GM19099 (cell line): Measurements from ENCODE around the gene CD68.

Experiments
- POLR2A ChIP-seq: IDR thresholded peaks from 3 replicates; pipeline ENCODE4 v1.6.1; 2011; ENCODE audit warnings: low read depth; ENCODE audit not compliant: insufficient read length; ENCODE audit errors: extremely low read depth

CD68 gene

GRCh38 chr17:7583253-7584109, 4.0 kb downstream of the CD68 start, which contains the start of gene MPDU1:
Gene MPDU1 (plus strand): TSS chr17:7583852. CDS start chr17:7583863, 11 bp downstream.
- peak; percentile 85 for TF ChIP-seq POLR2A

- no peak for TF ChIP-seq POLR2A
Observed at GRCh38 chr17:7586673-7587419, 7.4 kb downstream of the CD68 start.

DNA sequence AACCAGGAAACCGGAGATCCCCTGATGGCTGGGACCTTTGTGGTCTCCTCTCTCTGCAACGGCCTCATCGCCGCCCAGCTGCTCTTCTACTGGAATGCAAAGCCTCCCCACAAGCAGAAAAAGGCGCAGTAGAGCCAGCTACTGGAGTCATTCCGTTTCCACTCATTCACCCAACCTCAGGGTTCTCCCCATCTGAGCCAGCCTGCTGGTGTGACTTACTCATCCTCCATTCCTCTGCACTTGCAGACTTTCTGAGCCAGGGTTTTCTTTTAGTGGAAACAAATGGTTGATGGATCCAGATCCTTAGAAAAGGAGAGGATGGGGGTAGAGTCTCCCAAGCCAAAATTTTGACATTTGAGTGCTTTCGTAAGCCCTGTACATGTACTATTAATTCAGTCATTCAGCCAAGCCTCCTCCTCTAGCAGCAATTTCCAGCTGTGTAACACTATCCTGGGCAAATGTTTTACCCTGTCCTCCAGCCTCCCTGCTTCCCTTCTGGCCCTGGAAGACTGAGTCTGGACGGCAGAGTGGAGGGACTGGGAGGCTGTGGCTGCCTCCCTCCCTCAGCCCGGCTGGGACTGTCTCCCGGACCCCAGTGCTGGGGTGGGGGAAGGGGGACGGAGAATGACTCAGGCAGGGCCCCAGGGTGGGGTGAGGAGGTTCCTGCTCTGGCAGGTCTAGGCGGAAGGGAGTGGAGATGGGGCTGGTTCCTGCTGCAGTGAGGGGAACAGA, 8.1 kb downstream of the CD68 start:
- no peak for TF ChIP-seq POLR2A

DNA sequence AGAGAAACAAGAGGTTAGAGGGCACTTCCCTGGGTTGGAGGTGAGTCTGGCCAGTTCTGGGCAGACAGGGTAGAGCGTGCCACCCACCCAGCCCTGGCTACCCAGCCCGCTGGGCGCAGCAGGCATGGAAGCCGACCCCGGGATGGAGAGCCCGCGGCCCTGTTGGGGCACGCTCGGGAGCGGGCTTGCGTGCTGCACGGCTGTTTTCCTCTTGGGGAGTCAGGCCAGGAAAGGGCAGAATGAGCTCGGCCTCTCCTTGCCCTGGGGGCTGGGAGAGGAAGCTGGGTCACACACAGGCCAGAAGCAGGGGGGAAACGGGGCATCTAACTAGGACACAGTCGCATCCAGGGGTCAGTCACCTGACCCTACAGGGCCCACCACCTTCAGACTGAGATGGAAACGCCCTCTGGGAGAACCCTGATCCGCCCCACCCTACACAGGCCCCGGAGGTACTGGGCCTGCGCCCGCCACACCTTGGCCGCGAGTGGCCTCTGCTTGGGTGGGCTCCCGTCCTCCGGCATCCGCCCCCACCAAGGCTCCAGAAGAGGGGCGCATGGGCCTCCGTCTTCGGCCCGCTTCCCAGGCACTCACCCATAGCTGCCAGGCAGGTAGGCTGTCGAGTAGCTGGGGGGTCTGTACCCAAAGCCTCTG, 9.2 kb downstream of the CD68 start:
- no peak for TF ChIP-seq POLR2A

- peak; percentile 12 for TF ChIP-seq POLR2A
Observed at GRCh38 chr17:7589204-7589868, 9.9 kb downstream of the CD68 start.

GRCh38 chr17:7589891-7590691, 10.7 kb downstream of the CD68 start, which contains the start of gene SOX15:
Gene SOX15 (minus strand): TSS chr17:7590094. CDS start chr17:7589676, 418 bp downstream.
- no peak for TF ChIP-seq POLR2A

DNA sequence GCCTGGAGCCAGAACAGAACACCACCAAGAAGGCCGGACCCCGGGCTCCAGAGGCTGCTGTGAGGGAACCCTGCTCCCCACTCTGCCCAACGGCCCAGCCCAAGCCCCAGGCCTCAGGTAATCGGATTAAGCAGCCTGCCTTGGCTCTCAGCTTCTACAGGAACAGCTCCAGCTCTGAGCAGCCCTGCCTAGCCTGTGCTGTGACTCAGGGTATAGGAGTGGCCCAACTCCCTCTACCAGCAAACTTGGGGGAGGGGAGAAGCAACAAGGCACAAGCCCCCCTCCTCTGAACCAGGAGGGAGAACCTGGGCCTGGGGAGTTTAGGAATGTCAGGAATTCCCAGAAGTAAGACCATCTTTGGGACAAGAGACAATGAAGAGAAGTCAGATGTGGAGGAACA, 11.3 kb downstream of the CD68 start:
- TF ChIP-seq POLR2A, result no peak

- no peak for TF ChIP-seq POLR2A
Observed at GRCh38 chr17:7591596-7591995, 12.2 kb downstream of the CD68 start.

GRCh38 chr17:7592422-7593021, 13.1 kb downstream of the CD68 start:
- no peak for TF ChIP-seq POLR2A

DNA sequence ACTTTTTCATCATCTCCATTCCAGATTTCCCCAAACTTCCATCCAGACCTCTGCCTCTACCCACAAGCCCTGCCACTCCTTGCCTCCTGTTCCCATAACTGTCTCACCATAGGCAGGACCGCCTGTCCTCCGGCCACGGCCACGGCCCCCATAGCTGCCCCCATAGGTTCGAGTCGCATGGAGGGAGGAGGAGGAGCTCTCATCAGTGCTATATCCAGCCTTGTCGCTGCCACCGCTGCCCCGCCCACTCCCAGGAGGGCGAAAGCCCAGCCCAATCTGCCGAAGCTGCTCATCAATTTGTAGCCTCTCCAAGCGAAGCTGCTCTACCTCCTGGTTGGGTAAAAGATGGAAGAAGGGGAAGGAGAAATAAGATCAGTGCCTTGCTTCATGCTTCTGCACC, 13.9 kb downstream of the CD68 start:
- no peak for TF ChIP-seq POLR2A

DNA sequence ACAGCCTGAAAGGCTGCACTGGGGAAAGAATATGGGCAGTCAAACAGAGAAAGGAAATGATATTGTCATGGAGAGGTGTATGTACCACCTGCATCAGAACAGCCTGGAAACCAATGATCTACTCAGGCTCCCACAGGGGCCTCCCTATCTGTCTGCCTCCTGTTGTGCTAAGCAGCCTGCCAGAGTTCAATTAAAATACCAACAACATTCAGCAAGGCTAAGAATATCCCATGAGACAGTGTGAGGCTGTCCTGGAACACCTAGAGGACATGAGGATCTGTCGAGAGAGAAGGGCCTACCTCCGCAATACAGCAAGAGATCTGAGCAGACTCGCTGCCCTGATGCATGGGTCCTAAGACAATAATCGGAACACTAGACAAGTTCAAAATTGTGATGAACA, 26.8 kb downstream of the CD68 start:
- TF ChIP-seq POLR2A, result no peak

GRCh38 chr17:7610641-7611040, 31.2 kb downstream of the CD68 start:
- TF ChIP-seq POLR2A, result no peak
